Calu3 (cell line): ENCODE results near the gene KRT86. TPM values are rescaled to one million over a fixed set of nuclear protein-coding genes. Genes with fewer than 3 reads are reported as not detected.

Source experiments
- BruUV-seq: library from RNA; stranded (reverse); fragments of 400-500 nt; replicated peaks from 2 replicates; lab custom pipeline; 2021; lab: Mats Ljungman, UMichigan
- CTCF ChIA-PET: fragments of 300-600 bp; sonication (Branson Sonifier 250); formaldehyde crosslinking; loops from one replicate; lab custom pipeline; 2022; ENCODE audit warnings: antibody characterized with exemption; lab: Charles Lee
- DNase-seq: peaks from one replicate; pipeline ENCODE4 v3.0.0; 2022
- H3K27ac Mint-ChIP-seq: one replicate; pipeline ENCODE4 v1.8.0; 2022; ENCODE audit warnings: mixed read lengths; ENCODE audit not compliant: unreplicated experiment
- H3K27me3 Mint-ChIP-seq: one replicate; pipeline ENCODE4 v1.8.0; 2022; ENCODE audit warnings: mixed read lengths; ENCODE audit not compliant: unreplicated experiment
- H3K36me3 Mint-ChIP-seq: one replicate; pipeline ENCODE4 v1.8.0; 2022; ENCODE audit warnings: mild to moderate bottlenecking, moderate library complexity, mixed read lengths; ENCODE audit not compliant: insufficient read depth, unreplicated experiment
- H3K4me1 Mint-ChIP-seq: one replicate; pipeline ENCODE4 v1.8.0; 2022; ENCODE audit warnings: mild to moderate bottlenecking, low read depth, mixed read lengths; ENCODE audit not compliant: unreplicated experiment
- H3K4me3 Mint-ChIP-seq: one replicate; pipeline ENCODE4 v1.8.0; 2022; ENCODE audit warnings: mild to moderate bottlenecking, low read depth, moderate library complexity, mixed read lengths; ENCODE audit not compliant: unreplicated experiment
- H3K9me3 Mint-ChIP-seq: one replicate; pipeline ENCODE4 v1.8.0; 2022; ENCODE audit warnings: low read depth, mixed read lengths; ENCODE audit not compliant: unreplicated experiment
- intact Hi-C: fragments of 100-400 bp; cut with micrococcal nuclease; formaldehyde crosslinking; loops from one replicate; pipeline ENCODE4 v1.10.0; 2022; ENCODE audit not compliant: unreplicated experiment
- total RNA-seq: library from RNA; stranded (reverse); gene quantifications from 2 replicates; pipeline ENCODE4 v1.2.3, GENCODE V29; 2022
- TF ChIP-seq, protein P1 (sequence below): fragments of 200-600 bp; IDR thresholded peaks from one replicate; pipeline ENCODE4 v1.8.0; 2022; ENCODE audit warnings: antibody characterized with exemption; ENCODE audit not compliant: unreplicated experiment

Gene KRT86
- total RNA-seq, 1 experiment from 2014 or later: 3.6 TPM

DNA sequence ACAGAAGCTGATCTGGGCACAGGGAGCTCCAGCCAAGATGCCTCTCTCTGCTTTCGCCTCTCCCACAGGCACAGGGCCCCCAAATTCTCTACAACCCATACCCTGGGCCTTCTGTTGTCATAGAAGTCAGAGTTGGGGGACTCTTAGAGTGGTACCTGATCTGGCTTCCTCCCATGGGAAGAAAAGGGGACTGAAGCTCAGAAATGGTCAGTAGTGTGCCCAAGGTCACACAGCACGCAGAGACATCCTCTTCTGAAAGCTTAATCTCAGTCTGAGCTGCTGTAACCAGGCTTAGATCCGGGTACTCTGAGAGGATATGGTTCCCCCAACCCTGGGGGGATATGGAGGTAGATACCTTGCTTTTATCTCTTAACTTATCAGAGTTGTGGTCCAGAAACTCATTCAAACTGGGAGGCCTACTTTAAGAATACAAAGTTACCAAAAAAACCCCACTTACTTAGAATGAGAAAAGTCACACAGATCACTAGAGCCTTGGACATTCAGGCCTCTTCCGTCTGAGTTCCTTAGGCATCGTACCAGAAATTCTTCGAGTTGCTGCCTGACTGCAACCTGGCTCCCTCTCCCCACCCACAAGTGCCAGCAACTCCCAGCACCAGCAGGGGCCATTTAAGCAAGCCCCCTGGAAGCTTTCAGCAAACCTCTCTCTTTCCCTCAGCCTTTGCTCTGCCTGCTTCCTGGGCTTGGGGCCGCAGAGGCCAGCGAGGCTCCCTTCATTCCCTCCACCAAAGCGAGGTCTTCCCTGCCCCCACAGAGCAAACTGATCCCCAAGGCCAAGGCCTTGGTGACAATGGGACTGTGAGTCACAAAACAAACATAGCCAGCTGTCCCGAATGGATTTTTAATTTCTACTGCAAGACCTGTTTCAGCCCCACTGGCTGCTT, 27.5 kb upstream of the KRT86 start:
- Mint-ChIP-seq H3K4me3 (peak overlapping the region; percentile 70), H3K27ac (peak overlapping the region; percentile 96), H3K9me3 (no peaks in the 10 kb centered on the region), H3K27me3 (no peaks in the 10 kb centered on the region), H3K4me1 (peaks cover 65% of the 10 kb centered on the region), H3K36me3 (peaks cover 100% of the 10 kb centered on the region)
- CTCF ChIA-PET: interaction anchor here (1.1 kb wide), 1 partner anchor 32 kb away, joined by 5 read pairs; no protein-coding TSS in a partner anchor
- DNase-seq: peak; percentile 76
- BruUV-seq: TSS peak; percentile 54
- intact Hi-C loops: loop anchor here (10.0 kb wide), 1 partner anchor 78 kb away; the partner anchor contains the start of gene KRT83
- TF ChIP-seq, protein P1, sequence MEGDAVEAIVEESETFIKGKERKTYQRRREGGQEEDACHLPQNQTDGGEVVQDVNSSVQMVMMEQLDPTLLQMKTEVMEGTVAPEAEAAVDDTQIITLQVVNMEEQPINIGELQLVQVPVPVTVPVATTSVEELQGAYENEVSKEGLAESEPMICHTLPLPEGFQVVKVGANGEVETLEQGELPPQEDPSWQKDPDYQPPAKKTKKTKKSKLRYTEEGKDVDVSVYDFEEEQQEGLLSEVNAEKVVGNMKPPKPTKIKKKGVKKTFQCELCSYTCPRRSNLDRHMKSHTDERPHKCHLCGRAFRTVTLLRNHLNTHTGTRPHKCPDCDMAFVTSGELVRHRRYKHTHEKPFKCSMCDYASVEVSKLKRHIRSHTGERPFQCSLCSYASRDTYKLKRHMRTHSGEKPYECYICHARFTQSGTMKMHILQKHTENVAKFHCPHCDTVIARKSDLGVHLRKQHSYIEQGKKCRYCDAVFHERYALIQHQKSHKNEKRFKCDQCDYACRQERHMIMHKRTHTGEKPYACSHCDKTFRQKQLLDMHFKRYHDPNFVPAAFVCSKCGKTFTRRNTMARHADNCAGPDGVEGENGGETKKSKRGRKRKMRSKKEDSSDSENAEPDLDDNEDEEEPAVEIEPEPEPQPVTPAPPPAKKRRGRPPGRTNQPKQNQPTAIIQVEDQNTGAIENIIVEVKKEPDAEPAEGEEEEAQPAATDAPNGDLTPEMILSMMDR: no peak

DNA sequence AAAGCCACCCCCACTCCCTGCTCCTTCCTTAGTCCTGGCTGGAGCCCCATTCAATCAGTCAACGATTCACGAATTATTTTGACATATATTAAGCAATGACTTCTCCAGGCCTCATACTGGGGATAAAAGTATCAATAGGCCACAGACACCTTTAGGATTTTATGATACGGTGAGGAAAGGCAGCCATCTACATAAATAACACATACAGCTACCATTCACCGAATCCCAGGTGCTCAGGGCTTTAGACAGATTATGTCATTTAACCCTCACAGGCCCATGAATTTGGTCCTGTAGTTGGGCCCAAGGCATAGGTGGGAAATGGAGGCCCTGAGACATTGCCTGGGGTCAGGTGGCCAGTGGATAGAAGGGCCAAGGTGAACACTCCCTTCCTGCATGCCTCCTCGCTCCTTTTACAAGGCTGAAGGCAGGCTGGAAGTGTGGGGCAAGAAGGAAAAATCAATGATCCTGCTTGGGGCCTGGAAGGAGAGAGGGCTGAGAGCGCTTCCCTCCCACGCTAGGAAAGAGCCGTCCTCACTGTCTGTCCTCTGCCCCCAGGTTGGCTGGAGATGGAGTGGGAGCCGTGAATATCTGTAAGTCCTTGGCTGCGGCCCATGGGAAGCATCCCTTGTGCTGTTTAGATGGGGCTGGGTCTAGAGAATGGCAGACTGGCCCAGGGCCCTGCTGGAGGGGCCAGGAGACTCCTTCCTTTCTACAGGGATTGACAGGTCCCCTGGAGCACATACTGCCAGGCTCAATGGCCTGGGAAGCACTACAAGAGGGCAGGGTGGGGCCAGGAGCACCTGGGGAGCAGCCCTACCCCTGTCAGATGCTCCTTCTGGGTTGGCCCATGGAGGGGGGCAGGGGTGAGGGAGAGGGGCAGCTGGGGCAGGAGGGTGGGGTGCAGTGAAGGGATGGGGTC, 26.6 kb upstream of the KRT86 start:
- Mint-ChIP-seq H3K4me3 (peak overlapping the region; percentile 70), H3K27ac (peak overlapping the region; percentile 96), H3K36me3 (peaks cover 100% of the 10 kb centered on the region), H3K9me3 (no peaks in the 10 kb centered on the region), H3K27me3 (no peaks in the 10 kb centered on the region), H3K4me1 (peaks cover 65% of the 10 kb centered on the region)
- CTCF ChIA-PET: interaction anchor here (1.1 kb wide), 1 partner anchor 31 kb away, joined by 5 read pairs; no protein-coding TSS in a partner anchor
- peak; percentile 20 for DNase-seq
- TF ChIP-seq, protein P1: no peak
- intact Hi-C loops: loop anchor here (10.0 kb wide), 1 partner anchor 77 kb away; the partner anchor contains the start of gene KRT83
- BruUV-seq: no TSS peak

DNA sequence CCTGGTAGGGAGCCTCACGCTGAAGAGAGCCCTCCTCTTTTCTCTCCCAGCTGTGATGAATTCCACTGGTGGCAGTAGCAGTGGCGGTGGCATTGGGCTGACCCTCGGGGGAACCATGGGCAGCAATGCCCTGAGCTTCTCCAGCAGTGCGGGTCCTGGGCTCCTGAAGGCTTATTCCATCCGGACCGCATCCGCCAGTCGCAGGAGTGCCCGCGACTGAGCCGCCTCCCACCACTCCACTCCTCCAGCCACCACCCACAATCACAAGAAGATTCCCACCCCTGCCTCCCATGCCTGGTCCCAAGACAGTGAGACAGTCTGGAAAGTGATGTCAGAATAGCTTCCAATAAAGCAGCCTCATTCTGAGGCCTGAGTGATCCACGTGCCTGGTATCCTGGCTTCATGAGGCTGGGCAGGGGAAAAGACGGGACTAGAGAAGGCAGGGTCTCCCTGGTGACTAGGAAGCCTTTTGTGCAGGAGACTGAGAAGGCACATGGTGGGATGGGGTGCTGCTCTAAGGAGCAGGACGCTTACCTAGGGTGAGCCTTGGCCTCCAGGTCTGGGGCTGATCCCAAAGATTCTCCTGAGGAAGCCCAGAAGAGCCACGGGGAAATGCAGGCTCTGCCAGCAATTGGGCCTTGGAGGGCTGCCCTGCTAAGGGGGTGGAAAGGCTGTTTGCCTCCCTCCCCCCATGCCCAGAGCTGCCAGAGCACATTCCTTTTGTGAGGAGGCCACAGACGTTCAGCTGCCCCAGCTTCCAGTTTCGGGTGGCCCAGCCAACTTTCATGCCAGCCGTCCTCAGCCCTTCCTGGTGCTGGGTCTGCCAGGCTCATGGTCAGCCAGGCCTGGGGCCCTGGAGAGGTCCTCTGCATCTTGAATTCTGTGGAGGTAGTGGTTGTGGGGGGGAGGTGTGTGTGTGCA, 25.6 kb upstream of the KRT86 start:
- Mint-ChIP-seq H3K4me1 (peaks cover 58% of the 10 kb centered on the region), H3K27ac (peak overlapping the region; percentile 96), H3K4me3 (peak overlapping the region; percentile 29), H3K36me3 (peaks cover 100% of the 10 kb centered on the region), H3K9me3 (no peaks in the 10 kb centered on the region), H3K27me3 (no peaks in the 10 kb centered on the region)
- intact Hi-C loops: loop anchor here (10.0 kb wide), 1 partner anchor 76 kb away; the partner anchor contains the start of gene KRT83
- DNase-seq: peak; percentile 51
- no TSS peak for BruUV-seq
- TF ChIP-seq, protein P1: no peak
- CTCF ChIA-PET: interaction anchor here (1.0 kb wide), 1 partner anchor 32 kb away, joined by 3 read pairs; no protein-coding TSS in a partner anchor
